Activated T-cell treated with anti-CD3 and anti-CD28 coated beads, Interleukin-2, amount 50 U/mL, for 4 hours (primary cell): ENCODE measurements around the gene DDA1. TPM values are rescaled to one million over a fixed set of nuclear protein-coding genes. Genes with fewer than 3 reads are reported as not detected.

Experiments used
- ATAC-seq, 2 donors: fragments of 200-7000 bp; cut with Tn5 transposase; one replicate each; pipeline ENCODE4 v1.10.0; 2021
- DNase-seq: peaks from one replicate; pipeline ENCODE4 v3.0.0-alpha.2; 2020
- H3K27me3 Mint-ChIP-seq: one replicate; pipeline ENCODE4 v1.8.0; 2021; ENCODE audit warnings: low read depth, mixed read lengths
- H3K36me3 Mint-ChIP-seq: one replicate; pipeline ENCODE4 v1.8.0; 2022; ENCODE audit warnings: mixed read lengths; ENCODE audit not compliant: insufficient read depth
- H3K4me1 Mint-ChIP-seq: one replicate; pipeline ENCODE4 v1.8.0; 2021; ENCODE audit warnings: low read depth, mixed read lengths
- H3K4me3 Mint-ChIP-seq: one replicate; pipeline ENCODE4 v1.8.0; 2021; ENCODE audit warnings: mild to moderate bottlenecking, moderate library complexity, mixed read lengths
- H3K9me3 Mint-ChIP-seq: one replicate; pipeline ENCODE4 v1.8.0; 2021; ENCODE audit warnings: mixed read lengths
- total RNA-seq, 3 donors: library from RNA; stranded (reverse); gene quantifications; one replicate each; pipeline ENCODE4 v1.2.1, GENCODE V29; 2021

The DDA1 gene
- total RNA-seq, 3 donors from 2014 or later, result 53.1 to 58.1 (median 53.4) TPM

DNA sequence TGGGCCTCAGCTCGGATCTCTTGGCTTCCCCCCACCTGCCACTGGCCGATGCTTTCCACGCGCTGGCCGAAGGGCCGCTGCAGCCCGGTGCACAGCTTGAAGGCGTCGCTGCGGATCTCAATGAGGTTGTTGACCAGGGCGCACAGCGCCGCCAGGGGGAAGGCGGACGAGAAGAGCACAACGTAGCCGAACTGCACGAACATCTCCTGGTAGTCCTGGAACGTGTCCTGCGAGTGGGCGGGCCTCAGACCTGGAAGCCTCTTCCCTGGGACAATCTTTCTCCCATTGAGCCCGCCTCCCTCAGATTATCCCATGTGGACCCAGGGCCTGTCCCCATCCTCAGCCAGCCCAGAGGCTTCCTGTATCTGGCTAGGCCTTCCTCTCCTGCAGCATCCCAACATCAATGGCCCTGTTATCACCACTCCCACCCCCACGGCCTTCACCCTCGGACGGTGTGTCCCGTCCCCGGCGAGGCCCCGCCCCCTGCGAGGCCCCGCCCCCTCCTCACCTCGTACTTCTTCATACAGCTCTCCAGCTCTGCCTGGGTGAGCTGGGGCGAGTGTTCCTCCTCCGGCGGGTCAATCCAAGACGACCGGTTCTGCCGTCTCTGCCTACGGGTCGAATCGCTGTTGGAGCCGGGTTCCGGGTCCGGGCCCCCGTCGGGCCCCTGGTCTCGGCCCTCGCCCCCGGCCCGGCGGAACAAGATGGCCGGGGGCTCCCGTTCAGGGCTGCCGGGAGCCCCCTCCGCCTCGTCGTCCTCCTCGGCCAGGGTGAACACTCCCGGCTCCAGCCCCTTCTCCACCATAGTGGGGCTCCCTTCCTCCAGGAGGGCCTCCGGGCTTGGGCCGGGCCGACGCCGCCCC, 18.5 kb downstream of the DDA1 start:
- Mint-ChIP-seq H3K27me3 (peaks cover 2% of the 10 kb centered on the region), H3K4me3 (peak overlapping the region; percentile 75), H3K4me1 (peaks cover 10% of the 10 kb centered on the region), H3K36me3 (no peaks in the 10 kb centered on the region), H3K9me3 (no peaks in the 10 kb centered on the region)
- DNase-seq, result peak; percentile 50
- peak; percentile 64 to 66 for ATAC-seq

GRCh38 chr19:17328517-17329365, 19.4 kb downstream of the DDA1 start:
- H3K36me3 Mint-ChIP-seq, result no peaks in the 10 kb centered on the region
- peaks cover 2% of the 10 kb centered on the region for H3K27me3 Mint-ChIP-seq
- peaks cover 14% of the 10 kb centered on the region for H3K4me1 Mint-ChIP-seq
- DNase-seq (peak; percentile 51), ATAC-seq (peak; percentile 24 to 35)
- H3K9me3 Mint-ChIP-seq, result no peaks in the 10 kb centered on the region
- H3K4me3 Mint-ChIP-seq, result peak overlapping the region; percentile 75

DNA sequence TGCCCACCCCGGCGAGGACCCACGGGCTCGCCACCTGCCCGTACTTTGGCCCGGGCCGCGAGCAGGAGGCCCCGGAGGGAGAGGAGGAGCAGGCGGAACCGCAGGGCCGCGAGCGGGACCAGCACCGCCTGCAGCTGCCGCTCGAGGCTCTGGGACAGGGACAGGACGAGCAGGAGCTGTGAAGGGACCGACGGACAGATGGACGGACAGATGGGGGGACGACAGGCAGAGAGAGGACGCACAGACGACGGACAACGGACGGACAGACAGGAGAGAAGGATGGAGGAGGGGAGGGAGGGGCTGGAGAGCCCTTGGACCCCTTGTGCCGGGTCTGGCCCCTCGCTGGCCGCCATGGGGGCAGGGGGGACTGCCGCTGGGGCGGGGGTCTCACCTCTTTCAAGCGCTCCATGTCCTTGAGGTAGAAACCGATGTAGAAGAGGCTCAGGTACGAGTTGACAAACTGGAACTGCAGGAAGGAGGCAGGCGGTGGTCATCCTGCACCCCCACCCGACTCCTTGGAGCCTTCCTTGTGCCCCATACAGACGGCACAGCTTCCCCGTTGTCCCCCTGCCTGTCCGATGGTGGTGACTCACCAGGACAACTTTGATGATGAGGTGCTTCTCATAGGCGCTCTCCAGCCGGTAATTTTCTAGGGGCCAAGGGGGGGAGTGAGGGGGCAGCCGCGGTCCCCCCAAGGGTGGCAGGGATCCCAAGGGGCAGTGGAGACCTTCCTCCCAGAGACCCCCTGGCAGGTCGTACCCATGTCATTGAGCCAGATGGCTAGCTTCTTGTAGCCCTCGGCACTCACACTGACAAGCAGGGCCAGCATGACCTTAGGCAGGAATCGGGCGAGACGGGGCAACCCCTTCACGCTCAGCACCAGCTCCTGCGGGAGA, 20.3 kb downstream of the DDA1 start:
- no peaks in the 10 kb centered on the region for H3K36me3 Mint-ChIP-seq
- no peaks in the 10 kb centered on the region for H3K9me3 Mint-ChIP-seq
- H3K4me3 Mint-ChIP-seq, result peak overlapping the region; percentile 13
- ATAC-seq (no peak), DNase-seq (no peak)
- H3K4me1 Mint-ChIP-seq, result peaks cover 17% of the 10 kb centered on the region
- peaks cover 2% of the 10 kb centered on the region for H3K27me3 Mint-ChIP-seq

DNA sequence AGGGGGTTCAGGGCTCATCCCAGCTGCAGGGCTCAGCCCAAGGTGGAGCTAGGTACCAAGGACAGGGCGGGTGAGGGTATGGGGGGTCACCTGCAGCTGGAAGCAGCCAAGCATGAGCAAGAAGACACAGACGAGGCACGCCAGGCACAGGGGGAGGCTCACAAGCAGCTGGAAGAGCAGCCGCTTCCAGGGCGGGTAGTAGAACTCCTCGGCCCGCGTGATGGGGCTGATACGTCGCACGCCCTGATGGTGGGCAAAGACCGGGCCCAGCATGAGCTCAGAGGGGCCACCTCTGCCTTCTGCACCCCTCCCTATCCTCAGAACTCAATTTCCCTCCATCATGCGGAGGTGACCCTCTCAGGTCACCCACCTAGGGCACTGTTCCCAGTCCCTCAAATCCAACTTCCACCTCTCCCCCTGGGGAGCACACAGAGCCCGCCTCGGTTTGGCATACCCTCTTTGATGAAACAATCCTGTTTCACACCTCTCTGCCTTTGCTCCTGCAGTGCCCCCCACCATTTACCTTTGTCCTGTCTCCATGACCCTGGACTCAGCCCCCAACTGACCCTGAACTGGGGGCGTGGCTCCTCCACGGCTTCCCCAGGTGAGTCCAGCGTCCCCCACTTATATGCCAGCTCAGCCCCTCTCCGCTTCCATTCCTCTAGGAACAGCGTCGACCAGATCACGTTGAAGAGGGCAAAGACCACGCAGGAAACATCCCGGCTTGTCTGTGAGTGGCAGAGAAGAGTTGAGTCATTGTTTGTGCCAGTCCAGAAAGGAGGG, 21.1 kb downstream of the DDA1 start:
- H3K36me3 Mint-ChIP-seq, result no peaks in the 10 kb centered on the region
- no peaks in the 10 kb centered on the region for H3K9me3 Mint-ChIP-seq
- no peak for ATAC-seq
- peaks cover 23% of the 10 kb centered on the region for H3K4me1 Mint-ChIP-seq
- peak overlapping the region; percentile 42 for H3K4me3 Mint-ChIP-seq
- DNase-seq, result no peak
- peaks cover 2% of the 10 kb centered on the region for H3K27me3 Mint-ChIP-seq

DNA sequence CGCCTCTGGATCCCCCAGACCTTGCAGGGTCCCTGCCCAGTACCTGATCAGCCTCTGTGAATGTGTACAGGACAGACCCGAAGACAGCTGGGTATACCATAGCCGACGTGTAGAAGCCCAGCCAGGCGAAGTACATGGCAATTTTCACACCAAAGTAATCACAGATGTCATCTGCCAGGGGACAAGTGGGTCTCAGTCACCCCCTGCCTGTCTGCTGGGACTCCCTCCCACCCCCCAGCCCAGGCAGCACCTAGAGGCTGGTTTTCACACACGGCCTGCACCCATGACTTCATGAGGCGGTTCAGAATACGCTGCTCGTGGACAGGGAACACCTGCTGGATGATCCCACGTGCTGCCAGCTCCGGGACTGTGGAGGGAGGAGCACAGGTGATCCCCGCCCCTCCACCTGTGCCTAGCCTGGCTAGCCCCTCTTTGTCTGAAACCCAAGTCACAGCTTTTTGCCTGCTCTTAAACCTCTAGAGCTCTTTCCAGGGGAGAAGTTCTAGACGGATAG, 21.7 kb downstream of the DDA1 start:
- Mint-ChIP-seq H3K4me3 (no peak overlapping the region), H3K36me3 (no peaks in the 10 kb centered on the region), H3K4me1 (peaks cover 26% of the 10 kb centered on the region), H3K9me3 (no peaks in the 10 kb centered on the region), H3K27me3 (peaks cover 2% of the 10 kb centered on the region)
- DNase-seq (no peak), ATAC-seq (no peak)

GRCh38 chr19:17332360-17332676, 23.0 kb downstream of the DDA1 start:
- H3K27me3 Mint-ChIP-seq, result peaks cover 2% of the 10 kb centered on the region
- peaks cover 34% of the 10 kb centered on the region for H3K4me1 Mint-ChIP-seq
- DNase-seq (no peak), ATAC-seq (no peak)
- H3K36me3 Mint-ChIP-seq, result no peaks in the 10 kb centered on the region
- H3K4me3 Mint-ChIP-seq, result no peak overlapping the region
- no peaks in the 10 kb centered on the region for H3K9me3 Mint-ChIP-seq

DNA sequence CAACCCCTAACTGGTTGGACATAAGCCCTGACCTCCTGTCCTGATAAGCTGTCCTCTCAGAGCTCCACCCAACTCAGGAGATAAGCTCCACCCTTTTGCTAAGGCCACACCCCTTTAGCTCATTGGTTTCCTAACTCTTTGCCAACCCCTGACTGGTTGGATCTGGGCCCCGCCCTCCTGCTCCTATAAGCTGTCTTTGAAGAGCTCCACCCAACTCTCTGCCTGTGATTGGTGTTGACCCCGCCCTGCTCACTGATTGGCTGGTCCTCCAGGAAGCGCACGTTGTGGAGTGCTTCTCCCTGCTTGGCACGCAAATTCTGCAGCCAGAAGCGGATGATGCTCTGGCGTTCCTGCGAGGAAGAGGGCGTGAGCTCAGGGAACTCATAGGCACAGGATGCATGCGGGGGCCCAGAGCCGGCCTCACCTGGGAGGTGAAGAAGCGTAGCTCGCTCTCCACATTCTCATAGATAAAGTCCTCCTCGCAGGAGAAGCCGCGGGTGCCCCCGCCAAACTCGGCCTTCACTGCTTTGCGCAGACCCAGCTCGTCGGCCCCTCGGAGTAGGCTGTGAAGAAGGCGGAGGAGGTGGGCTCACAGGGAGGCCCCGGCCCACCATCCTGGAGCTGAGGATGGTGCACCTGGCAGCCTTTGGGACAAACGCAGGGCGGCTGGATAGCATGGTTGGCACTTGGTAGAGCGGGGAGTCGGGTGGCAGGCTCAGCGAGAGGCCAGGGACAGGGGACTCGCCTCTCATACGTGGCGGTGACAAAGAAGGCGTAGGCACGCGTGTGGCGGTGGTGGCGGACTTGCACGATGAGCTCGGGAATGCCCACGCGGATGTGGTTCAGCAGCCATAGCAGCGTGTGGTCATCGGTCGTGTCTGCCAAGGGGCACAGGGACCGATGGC, 23.6 kb downstream of the DDA1 start:
- no peak for DNase-seq
- ATAC-seq, result no peak
- H3K9me3 Mint-ChIP-seq, result no peaks in the 10 kb centered on the region
- peaks cover 35% of the 10 kb centered on the region for H3K4me1 Mint-ChIP-seq
- H3K4me3 Mint-ChIP-seq, result no peak overlapping the region
- no peaks in the 10 kb centered on the region for H3K36me3 Mint-ChIP-seq
- peaks cover 2% of the 10 kb centered on the region for H3K27me3 Mint-ChIP-seq

GRCh38 chr19:17333611-17334413, 24.4 kb downstream of the DDA1 start:
- Mint-ChIP-seq H3K4me3 (peak overlapping the region; percentile 82), H3K4me1 (peaks cover 40% of the 10 kb centered on the region), H3K9me3 (no peaks in the 10 kb centered on the region), H3K27me3 (peaks cover 2% of the 10 kb centered on the region), H3K36me3 (no peaks in the 10 kb centered on the region)
- ATAC-seq (peak; percentile 51 to 53), DNase-seq (peak; percentile 72)

GRCh38 chr19:17334414-17335409, 25.3 kb downstream of the DDA1 start, which contains the start of gene ANO8:
Gene ANO8 (minus strand): TSS chr19:17334855. CDS start chr19:17334670, 185 bp downstream.
- Mint-ChIP-seq H3K4me3 (peak within 1 kb of the TSS; percentile 82), H3K4me1 (peaks cover 39% of the 10 kb centered on the region)

GRCh38 chr19:17335575-17335974, 26.2 kb downstream of the DDA1 start:
- no peak for ATAC-seq
- peak overlapping the region; percentile 81 for H3K4me3 Mint-ChIP-seq

More at GRCh38 chr19:17334414-17335409, 25.3 kb downstream of the DDA1 start, which contains the start of gene ANO8:
- H3K27me3 Mint-ChIP-seq, result peaks cover 2% of the 10 kb centered on the region
- peak; percentile 93 for DNase-seq
- no peaks in the 10 kb centered on the region for H3K9me3 Mint-ChIP-seq
- ATAC-seq, result peak; percentile 61 to 62
- no peaks in the 10 kb centered on the region for H3K36me3 Mint-ChIP-seq

More at GRCh38 chr19:17335575-17335974, 26.2 kb downstream of the DDA1 start:
- DNase-seq, result no peak
- Mint-ChIP-seq H3K27me3 (no peaks in the 10 kb centered on the region), H3K4me1 (peaks cover 35% of the 10 kb centered on the region), H3K9me3 (no peaks in the 10 kb centered on the region), H3K36me3 (no peaks in the 10 kb centered on the region)
